Activated CD8-positive, alpha-beta memory T cell treated with anti-CD3 and anti-CD28 coated beads, Interleukin-2, amount 10 ng/mL, durations not matched to agents 7 days and 5 days (primary cell): Measurements from ENCODE around the gene OR5L1. TPM values are rescaled to one million over a fixed set of nuclear protein-coding genes. Genes with fewer than 3 reads are reported as not detected.

Experiments
- total RNA-seq, 2 experiments: library from RNA; stranded (reverse); gene quantifications; one replicate each; pipeline ENCODE4 v1.2.3, GENCODE V29; 2021

Gene OR5L1
- total RNA-seq, 2 experiments from 2014 or later, result not detected

Other genes starting within 250 kb of the OR5L1 start
- gene OR4C16, start 239.2 kb upstream of the OR5L1 start, total RNA-seq, result not detected
- gene OR4C11, start 203.7 kb upstream of the OR5L1 start, total RNA-seq, result not detected
- not detected for gene OR4P4, start 176.3 kb upstream of the OR5L1 start, total RNA-seq
- not detected for gene OR4S2, start 163.0 kb upstream of the OR5L1 start, total RNA-seq
- gene OR4C6, start 149.2 kb upstream of the OR5L1 start, total RNA-seq, result not detected
- not detected for gene OR5D13, start 37.9 kb upstream of the OR5L1 start, total RNA-seq
- not detected for gene OR5D14, start 15.8 kb upstream of the OR5L1 start, total RNA-seq
- gene OR5D18, start 8.3 kb downstream of the OR5L1 start, total RNA-seq, result not detected
- gene OR5L2, start 15.9 kb downstream of the OR5L1 start, total RNA-seq, result not detected
- gene OR5D16, start 27.4 kb downstream of the OR5L1 start, total RNA-seq, result not detected
- not detected for gene TRIM51, start 71.9 kb downstream of the OR5L1 start, total RNA-seq
- not detected for gene OR5W2, start 103.2 kb downstream of the OR5L1 start, total RNA-seq
- not detected for gene OR5I1, start 125.0 kb downstream of the OR5L1 start, total RNA-seq
- not detected for gene OR10AG1, start 158.6 kb downstream of the OR5L1 start, total RNA-seq
- gene OR5F1, start 183.3 kb downstream of the OR5L1 start, total RNA-seq, result not detected
- not detected for gene OR5AS1, start 216.3 kb downstream of the OR5L1 start, total RNA-seq